Measurements from ENCODE around the gene MOCS2.

The MOCS2 gene

DNA sequence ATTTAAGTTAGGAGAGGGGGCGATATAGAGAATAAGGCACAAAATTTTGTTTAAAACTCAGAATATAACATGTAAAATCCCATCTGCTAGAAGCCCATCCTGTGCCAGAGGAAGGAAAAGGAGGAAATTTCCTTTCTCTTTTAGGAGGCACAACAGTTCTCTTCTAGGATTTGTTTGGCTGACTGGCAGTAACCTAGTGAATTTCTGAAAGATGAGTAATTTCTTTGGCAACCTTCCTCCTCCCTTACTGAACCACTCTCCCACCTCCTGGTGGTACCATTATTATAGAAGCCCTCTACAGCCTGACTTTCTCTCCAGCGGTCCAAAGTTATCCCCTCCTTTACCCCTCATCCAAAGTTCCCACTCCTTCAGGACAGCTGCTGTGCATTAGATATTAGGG, 18.3 kb downstream of the MOCS2 start:
- DNase-seq = no peak

DNA sequence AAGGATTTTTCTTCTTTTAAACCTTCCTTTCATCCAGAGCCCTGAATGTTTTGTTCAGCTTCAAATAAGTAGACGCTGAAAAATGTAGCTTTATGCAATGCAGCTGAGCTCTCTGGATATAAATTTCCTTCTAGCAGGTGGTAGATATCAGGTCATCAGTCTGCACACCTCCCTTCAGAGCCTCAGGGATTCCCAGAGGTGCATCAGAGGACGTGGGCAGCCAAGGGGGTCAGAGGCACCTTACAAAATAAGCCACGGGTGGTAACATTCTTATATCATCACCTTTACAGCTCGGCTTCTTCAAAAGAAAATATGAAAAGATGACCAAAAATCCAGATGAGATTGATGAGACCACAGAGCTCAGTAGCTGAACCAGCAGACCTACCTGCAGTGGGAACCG, 19.3 kb downstream of the MOCS2 start:
- no peak for DNase-seq

DNA sequence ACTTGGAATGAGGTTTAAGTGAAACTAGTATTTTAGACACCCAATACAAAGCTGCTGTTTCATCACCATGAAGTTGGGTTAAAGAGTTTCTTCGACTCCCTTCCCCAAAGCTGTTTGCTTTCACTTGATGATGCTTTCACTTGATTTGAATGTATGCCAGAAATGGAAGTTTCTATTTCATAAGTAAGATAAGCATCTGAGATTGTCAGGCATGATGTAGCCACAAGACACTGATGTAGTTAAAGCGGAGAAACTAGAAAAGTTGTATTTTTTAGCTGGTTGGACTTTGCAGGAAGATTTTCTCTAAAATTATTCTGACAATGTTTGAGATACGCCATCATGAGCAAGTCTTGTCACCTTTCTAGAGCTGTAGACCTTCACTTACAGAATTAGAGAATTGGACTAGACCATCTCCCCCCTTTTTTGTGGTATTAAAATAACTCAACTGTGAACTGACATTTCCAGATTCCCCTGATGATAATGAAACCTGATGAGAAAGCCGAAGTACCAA, 20.0 kb downstream of the MOCS2 start:
- DNase-seq = no peak

DNA sequence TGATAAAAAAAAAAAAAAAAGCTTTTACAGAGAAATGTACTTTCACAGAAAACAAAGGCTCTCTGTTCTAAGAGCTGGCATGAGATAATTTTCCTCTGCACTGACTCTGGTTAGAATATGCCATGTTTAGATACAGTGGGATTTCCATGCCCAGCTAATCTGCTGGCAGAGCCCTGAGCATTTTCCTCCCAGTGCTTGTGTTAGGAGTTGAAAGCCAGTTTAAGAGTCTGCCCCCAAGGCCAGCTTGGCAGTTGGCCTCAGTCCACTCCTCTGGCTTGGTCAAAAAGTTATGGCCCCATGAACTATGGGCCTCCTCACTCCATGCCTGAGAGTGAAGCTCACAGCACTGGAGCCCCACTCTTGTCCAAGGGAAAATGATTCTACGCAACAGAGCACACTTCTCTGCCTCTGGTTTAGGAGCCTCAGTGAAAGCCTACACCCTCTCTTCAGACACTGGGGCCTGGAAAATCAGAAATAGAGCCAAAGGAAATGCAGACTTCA, 21.9 kb downstream of the MOCS2 start:
- no peak for DNase-seq

DNA sequence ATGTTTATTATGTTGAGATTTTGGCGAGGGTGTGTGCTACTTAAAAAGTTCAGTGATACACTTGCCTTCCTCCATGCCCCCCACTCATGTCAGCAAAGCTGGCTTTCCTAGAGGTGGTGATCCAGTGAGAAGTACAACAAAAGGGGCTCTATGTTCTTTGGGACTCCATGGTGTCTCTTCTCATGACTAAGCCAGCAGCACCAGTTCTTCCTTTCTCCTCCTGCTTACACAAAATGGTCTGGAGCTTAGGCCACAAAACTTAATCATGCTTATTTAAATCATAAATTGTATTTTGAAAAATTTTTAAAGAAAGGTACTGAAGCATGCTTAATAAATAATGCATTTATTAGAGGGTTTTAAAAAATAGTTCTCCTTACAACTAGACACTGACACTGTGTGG, 22.4 kb downstream of the MOCS2 start:
- no peak for DNase-seq

DNA sequence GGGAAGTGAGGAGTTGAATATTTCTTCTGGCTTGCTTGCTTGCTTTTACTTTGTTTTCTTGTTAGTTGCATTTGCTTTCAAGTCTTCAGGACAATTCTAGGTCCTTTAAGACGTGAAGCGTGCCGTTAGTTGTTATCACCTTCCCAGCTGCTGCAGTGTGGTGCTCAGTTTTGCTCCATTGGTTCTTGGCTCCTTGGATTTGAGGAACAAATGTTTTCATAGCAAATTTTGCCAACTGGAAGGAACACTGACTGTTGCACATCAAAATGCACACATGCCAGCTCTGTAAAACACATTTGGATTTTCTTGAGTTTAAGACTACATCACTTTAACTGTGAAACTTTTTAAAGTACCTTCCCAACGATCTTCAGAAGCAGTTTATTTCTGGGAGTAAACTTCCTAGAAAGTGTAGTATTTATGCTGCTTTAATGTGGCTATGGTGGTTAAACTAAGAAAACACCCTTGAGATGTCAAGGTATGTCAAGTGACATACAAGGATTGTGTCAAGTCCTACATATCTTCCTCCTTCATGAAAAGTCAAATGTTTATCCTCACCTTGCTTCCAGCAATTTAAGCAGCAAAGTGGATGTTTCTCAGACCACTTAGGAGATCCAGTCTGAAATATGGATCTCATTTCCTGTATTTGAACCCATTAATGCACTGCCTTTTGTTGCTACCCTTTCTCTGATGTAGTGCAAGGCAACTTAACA, 24.9 kb downstream of the MOCS2 start:
- no peak for DNase-seq

DNA sequence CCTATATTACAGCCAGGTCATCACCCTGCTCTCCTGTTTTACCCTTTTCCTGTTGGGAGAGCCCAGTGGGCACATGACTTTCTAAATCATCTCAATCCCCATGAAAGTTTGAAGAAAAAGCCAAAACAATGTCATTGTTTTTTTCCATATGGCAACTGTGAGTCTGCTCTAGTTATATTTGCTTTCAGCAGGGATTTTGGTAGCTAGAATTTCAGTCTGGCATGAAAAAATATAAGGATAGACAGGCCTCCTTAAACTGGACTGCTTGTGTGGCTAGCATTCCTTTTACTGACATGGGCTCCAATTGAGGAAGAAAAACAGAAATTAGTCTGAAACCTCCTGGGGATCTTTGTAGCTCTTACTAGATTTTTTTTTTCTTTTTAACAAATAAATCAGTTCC, 25.6 kb downstream of the MOCS2 start:
- no peak for DNase-seq

DNA sequence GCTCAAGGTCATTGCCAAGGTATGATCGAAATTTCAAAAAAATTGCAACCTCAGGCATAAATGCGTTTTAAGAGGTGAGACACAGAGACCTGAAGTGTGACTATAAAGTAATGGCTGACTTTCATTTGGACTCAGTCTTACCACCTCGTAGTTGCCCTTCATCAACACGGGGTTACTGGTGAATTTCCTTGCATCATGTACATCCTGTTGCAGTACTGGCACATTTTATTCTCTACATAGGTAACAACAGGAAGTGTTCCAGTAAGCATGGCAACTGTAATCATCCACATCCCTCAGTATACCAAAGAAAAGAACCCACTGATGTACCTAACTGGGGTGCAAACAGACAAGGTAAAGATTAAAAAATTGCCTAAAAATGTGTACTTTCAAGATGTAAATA, 29.3 kb downstream of the MOCS2 start:
- no peak for DNase-seq

DNA sequence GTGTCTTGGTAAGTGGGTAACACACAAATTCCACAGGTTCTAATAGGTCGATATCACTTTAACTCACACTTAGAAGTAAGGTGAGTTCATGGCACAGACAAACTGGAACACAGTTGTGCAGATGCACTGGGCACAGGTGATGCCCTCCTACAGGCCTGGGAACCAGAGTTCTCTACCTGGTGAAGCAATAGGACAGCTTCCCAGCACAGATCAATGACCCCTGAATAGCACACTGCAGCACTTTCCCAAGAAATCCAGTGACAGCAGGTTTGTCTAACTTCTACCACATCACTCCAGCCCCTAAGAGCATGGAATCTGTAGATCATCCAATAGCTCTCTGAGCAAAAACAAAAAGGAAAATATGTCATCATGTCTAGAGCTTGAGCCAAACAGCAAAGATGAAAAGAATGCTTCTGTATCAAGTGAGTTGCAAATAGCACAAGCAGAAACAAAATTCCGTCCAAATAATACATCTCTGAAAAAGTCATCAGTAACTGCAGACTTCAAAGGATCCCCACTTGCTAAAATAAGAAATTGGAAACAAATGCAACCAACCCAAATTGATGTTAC, 33.5 kb downstream of the MOCS2 start:
- DNase-seq = no peak

DNA sequence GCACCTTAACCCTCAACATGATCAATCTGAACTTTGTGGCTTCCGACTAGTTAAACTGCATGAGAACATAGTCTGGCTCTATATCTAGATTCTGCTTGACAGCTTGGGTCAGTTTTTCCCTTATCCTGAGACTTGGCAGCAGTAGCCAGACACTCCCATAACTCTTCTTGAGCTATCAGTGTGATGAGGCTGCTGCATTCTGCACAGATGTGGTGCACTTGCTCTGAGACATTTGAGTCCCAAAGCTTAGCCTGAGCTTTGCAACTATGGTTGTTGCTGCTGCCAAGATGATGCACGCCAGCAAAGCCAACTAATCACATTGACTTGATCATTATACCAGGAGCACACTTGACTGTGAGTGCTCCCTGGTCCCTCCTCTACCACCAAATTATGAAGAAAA, 36.2 kb downstream of the MOCS2 start:
- no peak for DNase-seq

DNA sequence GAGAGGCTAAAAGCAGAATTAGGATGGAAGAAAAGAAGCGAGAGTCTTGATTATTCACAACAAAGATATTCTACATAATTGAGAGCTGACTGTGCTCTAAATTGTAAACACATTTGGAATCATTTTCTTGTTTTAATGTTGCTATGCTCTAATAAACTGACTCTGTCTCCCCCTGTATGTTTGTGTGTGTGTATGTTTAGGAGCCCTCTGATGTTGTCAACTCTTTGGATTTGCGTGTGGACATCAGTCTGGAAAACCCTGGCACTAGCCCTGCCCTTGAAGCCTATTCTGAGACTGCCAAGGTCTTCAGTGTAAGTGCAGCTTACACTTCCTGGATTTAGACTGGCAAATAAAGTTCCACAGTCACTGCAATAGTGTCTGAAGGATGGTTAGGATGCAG, 37.8 kb downstream of the MOCS2 start:
- DNase-seq = no peak

DNA sequence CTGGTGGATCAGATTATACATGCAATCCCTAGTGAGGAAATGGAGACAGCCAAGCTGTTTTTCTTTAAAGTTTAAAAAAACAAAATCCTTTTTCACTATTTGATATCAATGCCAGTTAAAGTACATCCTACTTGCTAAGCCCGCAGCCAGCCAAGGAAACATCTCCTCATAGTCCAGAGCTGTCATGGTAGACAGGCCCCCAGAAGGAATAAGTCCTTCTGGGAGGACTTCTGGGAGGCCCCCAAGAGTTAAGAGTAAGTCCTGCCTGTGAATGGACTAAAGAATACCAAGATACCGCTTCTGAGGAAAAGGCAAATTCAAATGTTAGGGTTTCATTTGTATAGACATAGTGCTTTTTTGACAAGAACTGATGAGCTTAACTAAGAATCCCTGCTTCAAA, 38.3 kb downstream of the MOCS2 start:
- no peak for DNase-seq

DNA sequence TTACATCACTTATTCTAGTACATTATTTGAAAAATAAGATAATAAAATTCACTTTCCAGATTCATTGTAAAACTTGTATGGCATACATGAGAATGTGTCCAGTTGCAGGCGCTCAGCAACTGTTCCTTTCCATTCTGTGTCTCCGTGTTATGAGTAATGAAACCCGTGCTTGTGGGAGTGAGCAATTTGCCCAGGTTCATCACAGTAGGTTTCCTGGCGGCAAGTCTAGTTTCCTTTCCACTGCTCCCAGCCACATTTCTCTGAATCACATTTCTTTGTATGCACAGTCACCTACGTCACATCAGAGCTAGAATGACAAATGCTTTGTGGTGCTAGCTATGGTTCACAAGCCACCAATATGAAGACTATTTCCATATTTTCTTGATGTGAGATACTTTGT, 39.9 kb downstream of the MOCS2 start:
- no peak for DNase-seq

DNA sequence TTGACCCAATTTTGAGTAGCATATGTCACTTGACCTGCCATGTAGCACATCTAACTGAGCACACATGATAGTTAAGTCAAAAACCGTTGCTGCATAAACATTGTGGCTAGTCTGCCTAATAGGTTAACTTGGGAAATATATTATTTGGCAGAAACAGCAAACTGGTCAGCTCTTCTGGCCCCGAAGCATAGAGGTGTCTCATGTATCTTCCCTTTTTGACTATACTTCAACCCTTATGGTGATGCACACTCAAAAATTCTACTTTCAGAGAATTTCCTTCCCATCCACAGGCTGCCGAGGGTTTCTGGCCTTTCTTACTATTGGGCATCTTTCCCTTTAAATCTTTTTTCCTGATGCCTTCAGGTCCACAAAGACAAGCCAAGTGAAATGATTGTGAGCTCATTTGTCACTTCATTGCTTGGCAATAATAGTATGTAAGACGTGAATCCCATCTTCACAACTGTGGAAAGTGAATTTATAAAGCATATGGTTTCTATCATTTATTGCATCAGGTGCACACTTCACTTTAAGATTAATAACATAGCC, 41.2 kb downstream of the MOCS2 start:
- no peak for DNase-seq

DNA sequence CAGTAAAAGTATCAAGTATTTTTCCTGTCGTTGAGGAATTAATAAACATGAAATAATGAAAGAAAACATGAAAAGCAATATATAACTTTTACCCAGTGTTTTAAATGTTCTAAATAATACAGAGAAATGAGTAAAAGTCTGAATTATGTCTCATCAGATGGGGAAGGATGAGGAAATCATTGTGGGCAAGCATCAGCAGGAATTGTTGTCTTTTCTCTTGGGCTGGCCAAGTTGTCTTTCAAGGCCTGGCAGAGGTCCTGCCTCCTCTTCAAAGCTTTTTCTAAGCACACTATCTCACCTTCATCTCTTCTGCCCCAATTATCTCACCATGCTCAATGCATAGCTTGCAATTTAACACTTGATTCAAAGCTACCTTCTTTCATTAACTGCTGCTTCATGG, 41.9 kb downstream of the MOCS2 start:
- no peak for DNase-seq

DNA sequence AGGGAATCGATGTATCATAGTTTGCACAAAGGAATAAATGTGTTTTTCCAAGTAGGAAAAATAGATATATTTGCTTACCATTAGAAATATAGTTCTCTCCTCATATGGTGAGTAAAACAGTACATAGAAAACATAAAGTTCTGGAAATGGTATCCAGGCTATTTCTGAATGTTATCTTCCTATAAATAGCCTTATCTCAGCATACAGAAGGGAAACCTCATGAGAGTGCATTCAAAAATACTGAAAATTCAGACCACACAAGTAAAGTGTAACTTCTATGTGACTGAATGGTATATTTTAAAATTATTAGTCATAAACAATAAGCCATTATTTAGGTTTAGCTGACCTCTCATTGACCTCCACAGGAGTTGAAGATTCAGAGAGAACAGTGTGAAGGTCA, 43.5 kb downstream of the MOCS2 start:
- no peak for DNase-seq

DNA sequence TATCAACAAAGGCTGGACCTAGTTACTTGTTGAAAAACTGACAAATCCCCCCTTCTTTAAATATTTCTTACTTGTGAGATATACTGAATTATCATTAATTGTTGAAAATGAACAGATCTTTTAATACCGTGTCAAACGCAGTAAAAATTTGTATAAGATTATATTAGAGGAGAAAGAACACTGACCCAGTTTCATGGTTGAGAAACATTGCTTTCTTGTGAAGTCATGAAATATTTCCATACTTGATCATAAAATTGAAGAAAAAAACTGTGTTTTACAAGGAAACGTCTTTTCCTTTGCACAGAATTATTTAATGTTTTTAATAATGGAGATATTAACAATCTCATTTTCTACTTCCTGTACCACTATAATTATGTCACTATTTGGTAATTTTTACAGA, 45.8 kb downstream of the MOCS2 start:
- no peak for DNase-seq

DNA sequence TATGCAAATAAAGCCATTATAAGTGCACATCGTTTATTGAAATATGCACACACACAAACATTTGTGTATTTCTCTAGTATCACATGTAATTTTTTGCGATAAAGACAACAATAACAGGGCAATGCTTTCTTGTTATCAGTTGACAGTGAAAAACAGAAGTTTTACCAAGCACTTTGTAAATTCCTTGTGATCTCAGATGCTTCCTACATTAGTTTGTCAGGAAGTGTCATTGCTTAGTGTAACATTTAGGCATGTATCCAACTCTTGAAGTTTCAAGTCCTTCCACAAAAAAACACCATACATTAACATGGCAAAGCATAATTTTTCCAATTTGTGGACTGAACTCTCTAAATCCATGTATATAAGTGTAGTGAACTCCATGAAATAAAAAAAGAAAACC, 46.4 kb downstream of the MOCS2 start:
- no peak for DNase-seq

DNA sequence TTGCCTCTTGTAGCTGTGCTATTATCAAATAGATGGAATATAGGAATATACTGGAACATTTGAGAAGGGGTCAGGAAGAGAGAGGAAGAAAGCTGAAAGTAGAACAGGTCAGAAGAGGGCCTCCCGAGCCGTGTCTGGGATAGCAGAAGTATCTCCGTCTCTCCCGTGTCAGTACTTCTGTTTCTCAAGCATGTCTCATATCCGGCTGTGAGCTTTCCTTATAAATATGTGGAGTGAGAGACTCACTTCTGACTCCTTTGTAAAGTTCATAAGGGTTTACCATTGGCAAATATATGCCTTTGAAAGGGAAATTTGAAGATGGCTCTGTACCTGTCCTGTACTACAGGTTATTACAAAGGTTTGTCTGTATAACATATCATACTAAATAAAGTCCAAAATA, 50.3 kb downstream of the MOCS2 start:
- DNase-seq = no peak

DNA sequence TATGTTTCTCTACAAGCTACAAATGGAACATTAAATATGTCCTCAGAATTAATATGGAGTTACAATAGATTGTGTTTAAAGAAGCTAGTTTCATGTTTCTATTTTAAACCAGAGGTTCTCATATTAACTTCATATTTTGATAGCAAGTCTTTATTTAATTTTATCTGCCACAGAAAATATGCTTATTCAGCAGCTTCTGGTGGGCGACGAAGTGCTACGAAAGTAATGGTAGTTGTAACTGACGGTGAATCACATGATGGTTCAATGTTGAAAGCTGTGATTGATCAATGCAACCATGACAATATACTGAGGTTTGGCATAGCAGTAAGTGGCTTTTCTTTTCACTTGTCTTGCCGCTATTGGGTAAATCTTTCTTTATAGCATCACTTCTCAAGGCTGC, 54.2 kb downstream of the MOCS2 start:
- DNase-seq = no peak

DNA sequence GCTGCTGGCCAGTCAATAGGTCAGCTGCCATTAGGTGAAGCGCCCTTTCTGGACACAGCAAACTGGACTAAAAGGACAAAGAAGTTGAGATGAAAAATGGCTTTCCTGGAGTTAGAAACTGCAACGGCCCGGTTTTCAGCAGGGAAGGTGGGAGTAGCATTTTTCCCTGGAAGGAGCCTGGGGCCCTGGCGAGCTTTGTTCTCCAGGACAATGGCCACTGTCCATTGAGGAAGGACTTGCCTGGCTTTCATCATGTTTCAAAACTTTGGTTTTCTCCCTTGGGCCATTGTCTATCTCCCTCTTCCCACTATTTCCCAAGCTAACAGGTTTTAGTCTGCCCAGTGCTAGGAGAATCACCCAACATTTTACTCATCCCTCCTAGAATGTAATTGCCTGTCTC, 56.2 kb downstream of the MOCS2 start:
- DNase-seq = no peak

DNA sequence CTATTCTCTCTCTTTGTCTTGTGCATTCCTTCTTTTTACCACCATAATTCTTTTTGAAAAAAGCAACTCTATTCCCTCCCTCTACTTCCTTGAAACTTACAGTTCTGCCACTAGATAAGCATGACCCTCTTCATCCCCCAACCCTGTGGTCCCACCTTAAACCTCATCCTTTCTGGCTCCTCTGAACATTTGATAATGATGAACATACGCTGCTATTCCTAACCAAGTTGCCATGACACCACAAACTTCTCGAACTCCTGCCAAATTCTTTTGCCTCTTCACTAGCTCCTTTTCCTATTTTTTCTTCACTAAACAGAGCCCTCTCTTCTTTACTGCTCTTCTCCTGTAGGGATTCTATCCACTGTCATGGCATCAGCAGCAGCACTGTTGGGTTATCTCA, 57.1 kb downstream of the MOCS2 start:
- DNase-seq = no peak

DNA sequence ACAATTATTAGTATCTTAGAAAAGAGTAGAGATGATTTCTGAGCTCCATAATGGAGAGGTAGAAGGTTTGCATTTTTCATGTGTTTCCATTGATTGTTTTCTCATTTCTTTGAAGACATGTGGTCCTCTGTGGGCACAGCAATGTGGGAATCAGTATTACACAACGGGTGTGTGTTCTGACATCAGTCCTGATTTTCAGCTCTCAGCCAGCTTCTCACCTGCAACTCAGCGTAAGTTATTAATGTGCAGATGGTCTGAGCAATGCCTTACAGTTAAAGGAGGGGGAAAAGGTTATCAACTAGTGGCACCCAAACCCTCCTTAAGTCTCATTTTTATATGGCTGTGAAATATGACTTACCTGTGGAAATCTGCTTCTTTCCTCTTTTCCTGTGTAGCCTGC, 61.3 kb downstream of the MOCS2 start:
- DNase-seq = no peak
